ENCODE data around the gene USH1C. TPM values are rescaled to one million over a fixed set of nuclear protein-coding genes. Genes with fewer than 3 reads are reported as not detected.

USH1C gene
- polyA plus RNA-seq, 3 donors = not detected

GRCh38 chr11:17568944-17569343, 24.7 kb upstream of the USH1C start:
- Histone ChIP-seq H3K4me3 (replicated peaks in 1 of 3; ENCODE audit: low read depth in 2 of 3, low read length in 3 of 3) (no peak overlapping the region), H3K9ac (ENCODE audit: insufficient read depth, low read length, poor library complexity, severe bottlenecking) (no peak overlapping the region), H3K36me3 (replicated peaks in 1 of 2; ENCODE audit: control insufficient read depth in 1 of 2, insufficient read depth in 2 of 2, low read length in 2 of 2) (no peaks in the 10 kb centered on the region), H3K27me3 (ENCODE audit: control insufficient read depth in 2 of 2, insufficient read depth in 2 of 2, low read length in 2 of 2) (no peaks in the 10 kb centered on the region), H3K4me2 (replicated peaks; ENCODE audit: extremely low read depth, low read length, poor library complexity, severe bottlenecking) (no peak overlapping the region), H3K9me3 (replicated peaks in 1 of 2; ENCODE audit: control insufficient read depth in 1 of 2, insufficient read depth in 1 of 2, low read length in 2 of 2) (no peaks in the 10 kb centered on the region), H2AFZ (ENCODE audit: insufficient read depth, low read depth, low read length, poor library complexity, severe bottlenecking) (no peak overlapping the region), H4K20me1 (ENCODE audit: insufficient read depth, low read length) (no peaks in the 10 kb centered on the region), H3K27ac (ENCODE audit: low read depth in 1 of 2, low read length in 2 of 2) (no peak overlapping the region), H3K4me1 (ENCODE audit: control insufficient read depth in 1 of 2, insufficient read depth in 2 of 2, low read length in 2 of 2) (no peaks in the 10 kb centered on the region), H3K79me2 (ENCODE audit: insufficient read depth, low read length) (no peaks in the 10 kb centered on the region)
- peaks cover 4% of the 10 kb centered on the region for H3K4me1 Mint-ChIP-seq
- H3K9me3 Mint-ChIP-seq = peaks cover 0 to 2% (median 0%) of the 10 kb centered on the region in 7 donors
- no peak overlapping the region for H3K4me3 Mint-ChIP-seq
- intact Hi-C loops (cut with micrococcal nuclease) = loop anchor here in 1 of 2 donors (10.0 kb wide), 1 partner anchor 1206 kb away; no protein-coding TSS in a partner anchor
- H3K36me3 Mint-ChIP-seq = no peaks in the 10 kb centered on the region
- no peak for TF ChIP-seq CTCF (IDR thresholded peaks at IDR 0.05)
- 90% methylated on average over 2 of the region's 4 CpGs for WGBS (ENCODE audit: insufficient coverage)
- H3K27ac Mint-ChIP-seq = no peak overlapping the region
- H3K27me3 Mint-ChIP-seq (ENCODE audit: low read depth in 3 of 3) = peaks cover 0 to 8% (median 3%) of the 10 kb centered on the region in 3 donors
- DNase-seq = no peak

GRCh38 chr11:17564687-17565042, 20.4 kb upstream of the USH1C start:
- H2AFZ ChIP-seq (ENCODE audit: insufficient read depth, low read depth, low read length, poor library complexity, severe bottlenecking) = no peak overlapping the region
- H4K20me1 ChIP-seq (ENCODE audit: insufficient read depth, low read length) = no peaks in the 10 kb centered on the region
- H3K4me2 ChIP-seq (replicated peaks; ENCODE audit: extremely low read depth, low read length, poor library complexity, severe bottlenecking) = no peak overlapping the region
- no peaks in the 10 kb centered on the region for H3K9me3 ChIP-seq (replicated peaks in 1 of 2; ENCODE audit: control insufficient read depth in 1 of 2, insufficient read depth in 1 of 2, low read length in 2 of 2)
- H3K79me2 ChIP-seq (ENCODE audit: insufficient read depth, low read length) = no peaks in the 10 kb centered on the region
- H3K4me1 ChIP-seq (ENCODE audit: control insufficient read depth in 1 of 2, insufficient read depth in 2 of 2, low read length in 2 of 2) = no peaks in the 10 kb centered on the region
- no peak overlapping the region for H3K27ac ChIP-seq (ENCODE audit: low read depth in 1 of 2, low read length in 2 of 2)
- no peak overlapping the region for H3K9ac ChIP-seq (ENCODE audit: insufficient read depth, low read length, poor library complexity, severe bottlenecking)
- intact Hi-C loops (cut with micrococcal nuclease) = loop anchor here in 1 of 2 donors (10.0 kb wide), 1 partner anchor 1210 kb away; no protein-coding TSS in a partner anchor
- Mint-ChIP-seq H3K4me1 (no peaks in the 10 kb centered on the region), H3K36me3 (no peaks in the 10 kb centered on the region), H3K4me3 (no peak overlapping the region), H3K27me3 (ENCODE audit: low read depth in 3 of 3) (peaks cover 3 to 10% (median 6%) of the 10 kb centered on the region in 3 donors), H3K27ac (no peak overlapping the region), H3K9me3 (no peaks in the 10 kb centered on the region)
- no CpG with 5 or more reads among the region's 2 CpGs for WGBS (ENCODE audit: insufficient coverage)
- no peak overlapping the region for H3K4me3 ChIP-seq (replicated peaks in 1 of 3; ENCODE audit: low read depth in 2 of 3, low read length in 3 of 3)
- no peaks in the 10 kb centered on the region for H3K36me3 ChIP-seq (replicated peaks in 1 of 2; ENCODE audit: control insufficient read depth in 1 of 2, insufficient read depth in 2 of 2, low read length in 2 of 2)
- TF ChIP-seq CTCF (IDR thresholded peaks at IDR 0.05) = no peak
- H3K27me3 ChIP-seq (ENCODE audit: control insufficient read depth in 2 of 2, insufficient read depth in 2 of 2, low read length in 2 of 2) = no peaks in the 10 kb centered on the region
- DNase-seq = no peak

Data from CD14-positive monocyte (primary cell).